Effector memory CD8-positive, alpha-beta T cell (primary cell): ENCODE data around the gene FNTB.
A peak's percentile ranks its signal among the peaks of the same experiment; 100 is the strongest.

Source experiments
- ATAC-seq: fragments of 150-1000 bp; cut with Tn5 transposase; replicated peaks from 2 replicates; pipeline ENCODE4 v1.10.0; 2021; ENCODE audit warnings: mild to moderate bottlenecking, moderate library complexity
- DNase-seq, 3 experiments: peaks; one replicate each; pipeline ENCODE4 v3.0.0; 2021
- H3K27ac Mint-ChIP-seq, 2 donors: one replicate each; pipeline ENCODE4 v1.8.0; 2022; ENCODE audit warnings: mild to moderate bottlenecking in 2 of 2, mixed read lengths in 2 of 2, moderate library complexity in 2 of 2
- H3K27me3 Mint-ChIP-seq, 2 donors: one replicate each; pipeline ENCODE4 v1.8.0; 2022; ENCODE audit warnings: mixed read lengths in 2 of 2
- H3K36me3 Mint-ChIP-seq: one replicate; pipeline ENCODE4 v1.8.0; 2022; ENCODE audit warnings: mild to moderate bottlenecking, moderate library complexity, mixed read lengths; ENCODE audit not compliant: insufficient read depth
- H3K4me1 Mint-ChIP-seq, 2 donors: one replicate each; pipeline ENCODE4 v1.8.0; 2022; ENCODE audit warnings: low read depth in 2 of 2, mixed read lengths in 2 of 2
- H3K4me3 Mint-ChIP-seq, 2 donors: one replicate each; pipeline ENCODE4 v1.8.0; 2022; ENCODE audit warnings: mild to moderate bottlenecking in 2 of 2, mixed read lengths in 2 of 2, moderate library complexity in 2 of 2
- H3K9me3 Mint-ChIP-seq, 2 donors: one replicate each; pipeline ENCODE4 v1.8.0; 2022; ENCODE audit warnings: mixed read lengths in 2 of 2

Gene FNTB

GRCh38 chr14:64958201-64958600 lies 28.5 kb upstream of the FNTB start:
- Mint-ChIP-seq H3K36me3 (peaks cover 3% of the 10 kb centered on the region), H3K9me3 (no peaks in the 10 kb centered on the region), H3K4me3 (no peak overlapping the region), H3K27ac (no peak overlapping the region), H3K27me3 (no peaks in the 10 kb centered on the region), H3K4me1 (peaks cover 6 to 8% of the 10 kb centered on the region in 2 donors)
- no peak for ATAC-seq
- no peak for DNase-seq

GRCh38 chr14:64958743-64959142 lies 28.0 kb upstream of the FNTB start:
- no peak overlapping the region for H3K27ac Mint-ChIP-seq

GRCh38 chr14:64960762-64961276 lies 25.9 kb upstream of the FNTB start:
- Mint-ChIP-seq H3K27ac (peak overlapping the region; percentile 16 to 79), H3K4me3 (no peak overlapping the region), H3K36me3 (peaks cover 3% of the 10 kb centered on the region), H3K9me3 (no peaks in the 10 kb centered on the region), H3K4me1 (peaks cover 4 to 6% of the 10 kb centered on the region in 2 donors), H3K27me3 (no peaks in the 10 kb centered on the region)
- no peak for DNase-seq
- ATAC-seq, result peak; percentile 43

More at GRCh38 chr14:64958743-64959142, 28.0 kb upstream of the FNTB start:
- Mint-ChIP-seq H3K9me3 (no peaks in the 10 kb centered on the region), H3K27me3 (no peaks in the 10 kb centered on the region), H3K4me3 (no peak overlapping the region), H3K36me3 (peaks cover 3% of the 10 kb centered on the region), H3K4me1 (peaks cover 6 to 7% of the 10 kb centered on the region in 2 donors)
- DNase-seq (no peak), ATAC-seq (no peak)

GRCh38 chr14:64963611-64964010 lies 23.1 kb upstream of the FNTB start:
- no peaks in the 10 kb centered on the region for H3K36me3 Mint-ChIP-seq
- peak overlapping the region; percentile 42 to 49 for H3K27ac Mint-ChIP-seq
- ATAC-seq (no peak), DNase-seq (no peak)
- H3K27me3 Mint-ChIP-seq, result no peaks in the 10 kb centered on the region
- H3K4me1 Mint-ChIP-seq, result peaks cover 4 to 10% of the 10 kb centered on the region in 2 donors
- no peak overlapping the region for H3K4me3 Mint-ChIP-seq
- H3K9me3 Mint-ChIP-seq, result no peaks in the 10 kb centered on the region

GRCh38 chr14:64965356-64966000 lies 21.2 kb upstream of the FNTB start:
- DNase-seq (no peak), ATAC-seq (no peak)
- Mint-ChIP-seq H3K27ac (no peak overlapping the region), H3K4me1 (peaks cover 0 to 8% of the 10 kb centered on the region in 2 donors), H3K27me3 (no peaks in the 10 kb centered on the region), H3K36me3 (no peaks in the 10 kb centered on the region), H3K9me3 (no peaks in the 10 kb centered on the region), H3K4me3 (no peak overlapping the region)

- Mint-ChIP-seq H3K4me3 (no peak overlapping the region), H3K36me3 (no peaks in the 10 kb centered on the region), H3K9me3 (no peaks in the 10 kb centered on the region), H3K4me1 (peaks cover 0 to 11% of the 10 kb centered on the region in 2 donors), H3K27me3 (no peaks in the 10 kb centered on the region), H3K27ac (no peak overlapping the region)
- DNase-seq (no peak), ATAC-seq (no peak)
Measured at GRCh38 chr14:64966976-64967375, 19.7 kb upstream of the FNTB start.

GRCh38 chr14:64968167-64968566 lies 18.5 kb upstream of the FNTB start:
- Mint-ChIP-seq H3K27me3 (no peaks in the 10 kb centered on the region), H3K9me3 (no peaks in the 10 kb centered on the region), H3K36me3 (no peaks in the 10 kb centered on the region), H3K27ac (no peak overlapping the region), H3K4me3 (no peak overlapping the region), H3K4me1 (peaks cover 0 to 15% of the 10 kb centered on the region in 2 donors)
- ATAC-seq (no peak), DNase-seq (no peak)

GRCh38 chr14:64968651-64969050 lies 18.0 kb upstream of the FNTB start:
- no peaks in the 10 kb centered on the region for H3K27me3 Mint-ChIP-seq
- DNase-seq, result no peak
- no peak for ATAC-seq
- no peak overlapping the region for H3K27ac Mint-ChIP-seq
- no peaks in the 10 kb centered on the region for H3K9me3 Mint-ChIP-seq
- no peak overlapping the region for H3K4me3 Mint-ChIP-seq
- H3K36me3 Mint-ChIP-seq, result peaks cover 1% of the 10 kb centered on the region
- peaks cover 0 to 15% of the 10 kb centered on the region in 2 donors for H3K4me1 Mint-ChIP-seq

GRCh38 chr14:64970041-64970440 lies 16.7 kb upstream of the FNTB start:
- DNase-seq, result no peak
- Mint-ChIP-seq H3K36me3 (peaks cover 2% of the 10 kb centered on the region), H3K4me3 (no peak overlapping the region), H3K9me3 (no peaks in the 10 kb centered on the region), H3K27ac (no peak overlapping the region), H3K27me3 (no peaks in the 10 kb centered on the region), H3K4me1 (peaks cover 0 to 15% of the 10 kb centered on the region in 2 donors)
- ATAC-seq, result no peak

GRCh38 chr14:64970776-64971477 lies 15.8 kb upstream of the FNTB start:
- H3K27ac Mint-ChIP-seq, result peak overlapping the region; percentile 16 to 75
- DNase-seq (no peak), ATAC-seq (no peak)
- H3K27me3 Mint-ChIP-seq, result no peaks in the 10 kb centered on the region
- peaks cover 2% of the 10 kb centered on the region for H3K36me3 Mint-ChIP-seq
- no peaks in the 10 kb centered on the region for H3K9me3 Mint-ChIP-seq
- H3K4me3 Mint-ChIP-seq, result peak overlapping the region; percentile 71 to 75
- H3K4me1 Mint-ChIP-seq, result peaks cover 0 to 15% of the 10 kb centered on the region in 2 donors

- H3K9me3 Mint-ChIP-seq, result no peaks in the 10 kb centered on the region
- H3K27ac Mint-ChIP-seq, result peak overlapping the region; percentile 16 to 75
- DNase-seq, result no peak
- H3K4me1 Mint-ChIP-seq, result peaks cover 0 to 15% of the 10 kb centered on the region in 2 donors
- peak overlapping the region; percentile 71 to 75 for H3K4me3 Mint-ChIP-seq
- no peaks in the 10 kb centered on the region for H3K27me3 Mint-ChIP-seq
- ATAC-seq, result no peak
- peaks cover 2% of the 10 kb centered on the region for H3K36me3 Mint-ChIP-seq
Measured at GRCh38 chr14:64971491-64971942, 15.2 kb upstream of the FNTB start.

- ATAC-seq, result peak; percentile 76
- Mint-ChIP-seq H3K4me1 (peaks cover 0 to 15% of the 10 kb centered on the region in 2 donors), H3K27me3 (no peaks in the 10 kb centered on the region), H3K36me3 (peaks cover 2% of the 10 kb centered on the region), H3K9me3 (no peaks in the 10 kb centered on the region), H3K4me3 (peak within 1 kb of the TSS; percentile 86 to 88), H3K27ac (peak within 1 kb of the TSS; percentile 46 to 75)
- peak; percentile 14 to 35 (median 20) for DNase-seq
Measured at GRCh38 chr14:64971943-64972791, 14.5 kb upstream of the FNTB start, which contains the start of gene RAB15. TSS of gene RAB15 (minus strand) at chr14:64972336. CDS start at chr14:64972076, 260 bp downstream.

- Mint-ChIP-seq H3K4me1 (peaks cover 0 to 11% of the 10 kb centered on the region in 2 donors), H3K27ac (peak overlapping the region in 1 of 2 donors; percentile 46), H3K9me3 (no peaks in the 10 kb centered on the region), H3K36me3 (peaks cover 2% of the 10 kb centered on the region), H3K27me3 (no peaks in the 10 kb centered on the region), H3K4me3 (peak overlapping the region; percentile 86 to 88)
- DNase-seq, result no peak
- no peak for ATAC-seq
Measured at GRCh38 chr14:64973026-64973442, 13.7 kb upstream of the FNTB start.
